ENCODE results near the gene CCDC110.

GRCh38 chr4:185421366-185422124 is 50.0 kb downstream of the CCDC110 start:
- TF ChIP-seq CTCF (IDR thresholded peaks at IDR 0.05), result no peak
- no peak for TF ChIP-seq POLR2A (IDR thresholded peaks at IDR 0.05)

Measured in testis (tissue), 2 donors.